H1 (cell line): ENCODE data around the gene EBNA1BP2. TPM values are rescaled to one million over a fixed set of nuclear protein-coding genes. Genes with fewer than 3 reads are reported as not detected.

Experiments
- CTCF ChIA-PET: fragments of 300-600 bp; sonication (Branson Sonifier 250); formaldehyde crosslinking; loops from one replicate; lab custom pipeline; 2021; ENCODE audit not compliant: partially characterized antibody; lab: Charles Lee
- POLR2A ChIA-PET: fragments of 300-600 bp; sonication (Branson Sonifier 250); formaldehyde crosslinking; loops from one replicate; lab custom pipeline; 2021; ENCODE audit warnings: inconsistent platforms; ENCODE audit not compliant: partially characterized antibody; lab: Charles Lee
- DNase-seq, 2 experiments: peaks; one replicate each; pipeline versions ENCODE4 v3.0.0 to v3.0.0-alpha.2; 2010 to 2022; ENCODE audit warnings: low spot score in 2 of 2, low read depth in 1 of 2, mixed read lengths in 1 of 2
- FAIRE-seq: peaks from 2 replicates; lab custom pipeline; 2011; peaks lifted over from hg19 to GRCh38; lab: Jason Lieb, UNC
- H2AFZ ChIP-seq: 2 replicates; pipeline ENCODE4 v1.8.1; 2012; ENCODE audit warnings: low read length, inconsistent platforms
- H2AK5ac ChIP-seq: 2 replicates; pipeline ENCODE4 v1.6.1; 2013; ENCODE audit warnings: low read depth, low read length
- H2BK120ac ChIP-seq: replicated peaks from 2 replicates; pipeline ENCODE3; 2013; ENCODE audit warnings: low read depth, low read length, inconsistent platforms
- H2BK12ac ChIP-seq: 2 replicates; pipeline ENCODE4 v1.6.1; 2013; ENCODE audit warnings: low read depth, low read length
- H2BK15ac ChIP-seq: 2 replicates; pipeline ENCODE4 v1.6.1; 2013; ENCODE audit warnings: low read length
- H2BK20ac ChIP-seq: 2 replicates; pipeline ENCODE4 v1.6.1; 2013; ENCODE audit warnings: low read length
- H2BK5ac ChIP-seq: 2 replicates; pipeline ENCODE4 v1.6.1; 2013; ENCODE audit warnings: low read depth, low read length
- H3K14ac ChIP-seq: 2 replicates; pipeline ENCODE4 v1.6.1; 2013; ENCODE audit warnings: inconsistent platforms; ENCODE audit not compliant: insufficient read length
- H3K18ac ChIP-seq: 2 replicates; pipeline ENCODE4 v1.6.1; 2013; ENCODE audit warnings: low read length; ENCODE audit errors: extremely low read depth
- H3K23ac ChIP-seq: 2 replicates; pipeline ENCODE4 v1.6.1; 2013; ENCODE audit warnings: inconsistent platforms; ENCODE audit not compliant: insufficient read length
- H3K23me2 ChIP-seq: 2 replicates; pipeline ENCODE4 v1.6.1; 2013; ENCODE audit warnings: low read depth, low read length
- H3K27ac ChIP-seq: 2 replicates; pipeline ENCODE4 v1.6.1; 2011; ENCODE audit warnings: low read depth, low read length, inconsistent platforms
- H3K27me3 ChIP-seq, 4 experiments: replicated peaks in 1 of 4; 1 replicate in 1 of 4; 2 replicates in 3 of 4; pipeline versions ENCODE4 v1.6.1 to v1.8.1; 2011 to 2013; ENCODE audit warnings: low read length in 3 of 4, mild to moderate bottlenecking in 3 of 4, inconsistent platforms in 2 of 4, mixed read lengths in 2 of 4, moderate library complexity in 1 of 4; ENCODE audit not compliant: control insufficient read depth in 3 of 4, insufficient read depth in 3 of 4; ENCODE audit errors: extremely low read depth in 1 of 4
- H3K36me3 ChIP-seq, 4 experiments: 2 replicates each; pipeline versions ENCODE4 v1.6.1 to v1.8.1; 2011 to 2013; ENCODE audit warnings: mild to moderate bottlenecking in 4 of 4, low read length in 3 of 4, moderate library complexity in 2 of 4, control low read depth in 1 of 4, inconsistent platforms in 1 of 4; ENCODE audit not compliant: insufficient read depth in 4 of 4, control insufficient read depth in 2 of 4
- H3K4ac ChIP-seq: replicated peaks from 2 replicates; pipeline ENCODE3; 2013; ENCODE audit warnings: low read length, low read depth, mixed read lengths, inconsistent platforms; ENCODE audit not compliant: insufficient read length
- H3K4me1 ChIP-seq, 4 experiments: replicated peaks in 1 of 4; 1 replicate in 1 of 4; 2 replicates in 3 of 4; pipeline versions ENCODE4 v1.6.1 to v1.8.1; 2011 to 2013; ENCODE audit warnings: low read length in 3 of 4, inconsistent platforms in 2 of 4, mixed read lengths in 1 of 4; ENCODE audit not compliant: insufficient read depth in 4 of 4, control insufficient read depth in 3 of 4
- H3K4me2 ChIP-seq, 2 experiments: 2 replicates each; pipeline versions ENCODE4 v1.6.1 to v1.8.1; 2011 to 2013; ENCODE audit warnings: low read depth in 2 of 2, low read length in 2 of 2, control low read depth in 1 of 2, inconsistent platforms in 1 of 2, mild to moderate bottlenecking in 1 of 2; ENCODE audit not compliant: insufficient read depth in 1 of 2
- H3K4me3 ChIP-seq, 4 experiments: fragments of 200-600, 300-600 bp in 1 of 4; sonication (generic), shearing (Covaris generic), sonication (Bioruptor Twin) in 1 of 4; 2 replicates each; pipeline versions ENCODE4 v1.5.1 to v1.8.1; 2011 to 2016; ENCODE audit warnings: low read length in 4 of 4, low read depth in 3 of 4, control low read depth in 2 of 4, inconsistent platforms in 2 of 4, mild to moderate bottlenecking in 2 of 4, mixed read lengths in 1 of 4, moderate library complexity in 1 of 4; ENCODE audit not compliant: insufficient read depth in 2 of 4; ENCODE audit errors: extremely low read depth in 1 of 4
- H3K56ac ChIP-seq: replicated peaks from 2 replicates; pipeline ENCODE3; 2013; ENCODE audit warnings: low read depth, mild to moderate bottlenecking, mixed read lengths, low read length, inconsistent platforms; ENCODE audit not compliant: insufficient read length
- H3K79me1 ChIP-seq: 2 replicates; pipeline ENCODE4 v1.6.1; 2013; ENCODE audit warnings: low read depth, low read length, control low read depth
- H3K79me2 ChIP-seq, 2 experiments: 2 replicates each; pipeline versions ENCODE4 v1.6.1 to v1.8.1; 2012 to 2013; ENCODE audit warnings: low read length in 2 of 2, mild to moderate bottlenecking in 2 of 2, inconsistent platforms in 1 of 2; ENCODE audit not compliant: insufficient read depth in 2 of 2, control insufficient read depth in 1 of 2
- H3K9ac ChIP-seq, 4 experiments: replicated peaks in 1 of 4; 1 replicate in 1 of 4; 2 replicates in 3 of 4; pipeline versions ENCODE4 v1.6.1 to v1.8.1; 2011 to 2013; ENCODE audit warnings: low read depth in 3 of 4, low read length in 3 of 4, control low read depth in 2 of 4, mild to moderate bottlenecking in 2 of 4, moderate library complexity in 2 of 4, inconsistent platforms in 1 of 4; ENCODE audit errors: extremely low read depth in 1 of 4
- H3K9me3 ChIP-seq, 2 experiments: 2 replicates each; pipeline versions ENCODE4 v1.6.1 to v1.8.1; 2012 to 2013; ENCODE audit warnings: mild to moderate bottlenecking in 2 of 2, moderate library complexity in 2 of 2, control low read depth in 1 of 2, inconsistent platforms in 1 of 2, low read depth in 1 of 2, low read length in 1 of 2, mixed read lengths in 1 of 2; ENCODE audit not compliant: insufficient read depth in 2 of 2
- H4K20me1 ChIP-seq, 2 experiments: replicated peaks in 1 of 2; 2 replicates each; pipeline versions ENCODE3 to v1.8.1; 2011 to 2013; ENCODE audit warnings: inconsistent platforms in 2 of 2, low read length in 2 of 2, mild to moderate bottlenecking in 1 of 2; ENCODE audit not compliant: insufficient read depth in 2 of 2, control insufficient read depth in 1 of 2
- H4K5ac ChIP-seq: 2 replicates; pipeline ENCODE4 v1.6.1; 2013; ENCODE audit warnings: low read length, low read depth, mixed read lengths, inconsistent platforms; ENCODE audit not compliant: insufficient read length
- H4K8ac ChIP-seq: 2 replicates; pipeline ENCODE4 v1.8.0; 2013; ENCODE audit warnings: mild to moderate bottlenecking, moderate library complexity, low read length, inconsistent platforms; ENCODE audit not compliant: insufficient read depth; ENCODE audit errors: extremely low read depth
- H4K91ac ChIP-seq: replicated peaks from 2 replicates; pipeline ENCODE3; 2013; ENCODE audit warnings: low read length, mixed read lengths, inconsistent platforms; ENCODE audit not compliant: insufficient read length
- KDM1A ChIP-seq: fragments of 200-600, 300-600 bp; sonication (generic); IDR thresholded peaks from 2 replicates; pipeline ENCODE4 v1.7.1; 2016; ENCODE audit warnings: mild to moderate bottlenecking, low read length, borderline replicate concordance
- SP1 ChIP-seq: IDR thresholded peaks from 2 replicates; pipeline ENCODE4 v1.6.1; 2011; ENCODE audit warnings: low read depth, low read length
- WGBS, 2 experiments: shearing (Covaris generic) in 1 of 2; methylation state at CpG; one replicate each; pipeline versions ENCODE4 v1.1.6 to v1.1.7; 2013 to 2015; ENCODE audit warnings: low lambda C conversion rate in 2 of 2, mixed read lengths in 2 of 2, inconsistent platforms in 1 of 2, low coverage in 1 of 2, missing lambda C conversion rate in 1 of 2; ENCODE audit not compliant: insufficient replicate concordance in 2 of 2, insufficient coverage in 1 of 2, insufficient read length in 1 of 2; ENCODE audit errors: extremely low coverage in 1 of 2, missing lambda C conversion rate in 1 of 2; 5-methylcytosine and 5-hydroxymethylcytosine counted together
- polyA plus RNA-seq, 7 experiments: library from polyadenylated mRNA; depleted of rRNA in 3 of 7; stranded (reverse) in 5 of 7; unstranded in 2 of 7; fragments of >200 nt in 5 of 7; fragments of 200-250 nt in 2 of 7; gene quantifications; 1 replicate in 5 of 7; 2 replicates in 1 of 7; 4 replicates in 1 of 7; pipeline versions ENCODE4 v1.2.1 to v1.2.3, GENCODE V29; 2011 to 2013; ENCODE audit warnings: missing spikeins in 2 of 7, mixed read lengths in 2 of 7
- total RNA-seq: library from RNA; stranded (reverse); fragmentation: NEBNext Ultra II Directional; extraction: Animal tissue kit (Norgen Biotek cat#: 25700); gene quantifications from 2 replicates; pipeline ENCODE4 v1.2.1, GENCODE V29; 2021
- TF ChIP-seq, protein P1 (sequence below): IDR thresholded peaks from 2 replicates; pipeline ENCODE4 v1.6.1; 2011; ENCODE audit warnings: low read depth, mild to moderate bottlenecking, low read length; ENCODE audit not compliant: insufficient read depth

EBNA1BP2 gene
- total and polyA plus RNA-seq, 2 of the 8 experiments (the other 6 are each of a cell fraction or from before 2014, with no cell fraction given), result 31.0 to 104 TPM

DNA sequence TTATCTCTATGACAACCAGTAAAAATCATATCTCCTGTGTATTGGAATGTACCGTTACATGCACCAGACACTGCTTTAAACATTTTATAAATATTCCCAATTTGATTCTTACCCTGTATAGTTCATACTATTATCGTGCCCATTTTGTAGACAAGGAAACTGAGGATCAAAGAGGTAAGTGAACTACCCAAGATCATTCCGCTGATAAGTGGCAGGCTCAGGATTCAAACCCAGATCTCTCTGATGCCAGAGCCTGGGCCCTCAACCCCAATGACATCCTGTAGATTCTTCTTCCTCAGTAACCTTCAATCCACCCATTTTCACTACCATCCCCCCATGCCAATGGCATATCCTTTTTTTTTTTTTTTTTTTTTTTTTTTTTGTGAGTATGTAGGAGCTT, 12.3 kb upstream of the EBNA1BP2 start:
- H2BK12ac ChIP-seq, result no peak overlapping the region
- DNase-seq (no peak), FAIRE-seq (no peak)
- H2BK15ac ChIP-seq, result no peak overlapping the region
- no peaks in the 10 kb centered on the region for H3K4me1 ChIP-seq
- ChIA-PET CTCF (no interaction called here), POLR2A (no interaction called here)
- no peak overlapping the region for H2AFZ ChIP-seq
- H3K14ac ChIP-seq, result no peak overlapping the region
- no peaks in the 10 kb centered on the region for H3K27me3 ChIP-seq
- H3K9me3 ChIP-seq, result no peaks in the 10 kb centered on the region
- H3K4ac ChIP-seq, result no peak overlapping the region
- no peaks in the 10 kb centered on the region for H3K79me2 ChIP-seq
- H2BK20ac ChIP-seq, result no peak overlapping the region
- no peak overlapping the region for H4K5ac ChIP-seq
- H3K4me3 ChIP-seq, result no peak overlapping the region
- H3K56ac ChIP-seq, result no peak overlapping the region
- H3K9ac ChIP-seq, result no peak overlapping the region
- no peak overlapping the region for H3K23ac ChIP-seq
- TF ChIP-seq SP1, result no peak
- TF ChIP-seq, protein P1, sequence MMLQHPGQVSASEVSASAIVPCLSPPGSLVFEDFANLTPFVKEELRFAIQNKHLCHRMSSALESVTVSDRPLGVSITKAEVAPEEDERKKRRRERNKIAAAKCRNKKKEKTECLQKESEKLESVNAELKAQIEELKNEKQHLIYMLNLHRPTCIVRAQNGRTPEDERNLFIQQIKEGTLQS, result no peak
- TF ChIP-seq KDM1A, result peak; percentile 78; the same call in 1 of the 2 replicates
- 95% methylated on average over 3 of the region's 3 CpGs; no CpG with 5 or more reads in 1 of the 2 experiments for WGBS, 2 experiments
- no peaks in the 10 kb centered on the region for H4K20me1 ChIP-seq
- H3K23me2 ChIP-seq, result no peaks in the 10 kb centered on the region
- no peak overlapping the region for H3K4me2 ChIP-seq
- H2BK120ac ChIP-seq, result no peak overlapping the region
- H2AK5ac ChIP-seq, result no peak overlapping the region
- H2BK5ac ChIP-seq, result no peak overlapping the region
- H4K91ac ChIP-seq, result no peak overlapping the region
- H4K8ac ChIP-seq, result no peak overlapping the region
- no peaks in the 10 kb centered on the region for H3K36me3 ChIP-seq
- H3K79me1 ChIP-seq, result no peaks in the 10 kb centered on the region
- H3K18ac ChIP-seq, result no peak overlapping the region
- no peak overlapping the region for H3K27ac ChIP-seq
